GM21381 (cell line): ENCODE measurements around the gene PHLDB2.

ENCODE experiments used
- ATAC-seq: cut with Tn5 transposase; IDR thresholded peaks from one replicate; pipeline ENCODE4 v1.9.1; 2021; ENCODE audit warnings: mild to moderate bottlenecking, moderate library complexity; ENCODE audit not compliant: unreplicated experiment

The PHLDB2 gene

DNA sequence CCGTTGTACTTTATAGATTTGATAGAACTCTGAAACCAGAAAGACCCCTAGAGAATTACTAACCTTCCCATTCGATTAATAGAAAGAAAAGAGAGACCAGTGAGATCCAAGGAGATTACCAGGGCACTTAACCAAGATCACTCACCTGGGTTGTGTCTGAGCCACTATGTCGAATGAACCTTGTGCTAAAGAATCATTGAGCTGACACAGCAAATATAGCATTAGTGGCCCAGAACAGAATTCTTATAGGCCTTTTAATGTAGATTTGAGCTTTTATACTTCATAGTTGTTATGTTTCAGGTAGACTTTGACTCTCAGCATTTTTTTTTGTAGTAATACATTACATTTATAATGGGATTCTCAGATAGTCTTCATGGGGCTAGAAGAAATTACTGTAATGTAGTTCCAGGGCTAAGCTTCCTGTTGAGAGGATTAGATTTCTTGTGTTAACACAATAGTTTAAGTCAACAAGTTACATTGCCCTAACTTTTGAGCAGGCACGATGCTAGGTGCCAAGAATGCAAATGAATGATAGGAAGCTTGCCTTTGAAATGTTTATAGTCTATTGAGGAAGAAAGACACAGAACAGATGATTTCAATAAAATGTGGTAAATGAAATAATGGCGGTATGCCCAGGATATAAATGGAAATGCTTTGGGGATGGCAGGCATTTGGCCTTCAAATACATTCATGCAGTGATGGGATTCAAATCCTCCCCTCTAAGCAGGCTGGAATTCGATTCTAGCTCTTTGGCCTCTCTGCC lies 95.3 kb downstream of the PHLDB2 start:
- ATAC-seq, result no peak

DNA sequence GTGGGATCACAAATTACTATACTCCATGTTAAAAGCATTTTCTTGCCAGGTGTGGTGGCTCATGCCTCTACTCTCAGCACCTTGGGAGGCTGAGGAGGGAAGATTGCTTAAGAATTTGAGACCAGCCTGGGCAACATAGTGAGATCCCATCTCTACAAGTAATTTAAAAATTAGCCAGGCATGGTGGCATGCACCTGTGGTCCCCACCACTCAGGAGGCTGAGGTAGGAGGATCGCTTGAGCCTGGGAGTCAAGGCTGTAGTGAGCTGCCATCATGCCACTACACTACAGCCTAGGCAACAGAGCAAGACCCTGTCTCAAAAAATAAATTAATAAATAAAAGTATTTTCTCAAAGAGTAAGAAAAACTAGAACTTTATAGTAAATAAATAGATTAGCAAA lies 96.8 kb downstream of the PHLDB2 start:
- ATAC-seq, result no peak

DNA sequence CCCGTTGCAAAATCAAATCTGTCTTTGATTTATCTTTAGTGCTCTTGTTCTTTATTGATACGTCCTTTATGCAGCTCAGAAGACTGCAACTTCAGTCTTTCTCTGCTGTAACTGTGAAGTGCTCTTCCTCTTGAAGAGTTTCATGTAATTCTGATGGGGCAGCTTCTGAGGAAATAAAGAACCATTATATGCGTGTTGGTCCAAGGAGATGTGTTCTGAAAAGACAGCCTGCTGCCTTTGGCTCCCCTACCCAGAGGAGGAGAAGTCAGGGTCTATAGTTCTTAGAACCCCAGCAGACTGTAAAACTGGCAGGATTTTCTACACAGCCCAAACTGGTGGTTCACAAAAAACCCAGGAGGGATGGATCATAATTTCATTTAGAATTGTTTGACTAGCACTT lies 97.4 kb downstream of the PHLDB2 start:
- ATAC-seq, result no peak

DNA sequence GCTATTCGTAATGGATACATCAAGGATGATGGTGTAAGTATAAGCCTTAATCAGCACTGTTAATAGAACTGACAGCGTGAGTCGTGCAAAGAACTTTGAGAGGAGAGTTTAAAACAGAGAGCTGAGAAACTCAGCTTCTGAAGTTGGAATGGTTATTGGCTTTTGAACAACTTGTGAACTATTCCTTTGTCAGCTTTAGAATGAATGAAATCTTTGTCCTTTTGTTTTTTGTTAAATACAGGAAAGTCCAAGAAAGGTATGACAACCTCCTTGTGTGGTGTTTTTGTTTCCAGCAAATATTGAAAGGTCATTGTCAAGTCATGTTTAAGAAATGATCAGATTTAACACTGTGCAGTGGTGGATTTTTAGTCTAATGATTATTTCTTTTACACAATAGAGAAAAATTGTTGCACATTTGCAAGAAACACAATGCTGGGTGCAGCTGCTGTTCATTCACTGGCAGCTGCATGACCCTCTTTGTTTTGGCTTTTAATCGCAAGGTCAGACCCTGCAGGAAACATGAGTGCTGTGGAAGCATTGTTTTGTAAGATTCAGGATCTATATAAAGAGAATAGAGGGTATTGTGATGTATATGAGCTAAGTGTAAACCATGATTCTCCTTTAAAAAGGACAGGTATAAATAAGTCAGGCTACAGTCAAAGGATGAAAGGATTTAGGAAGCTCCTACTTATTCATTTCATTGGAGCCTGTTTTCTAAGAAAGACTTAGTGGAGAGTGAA lies 98.1 kb downstream of the PHLDB2 start:
- ATAC-seq, result no peak

DNA sequence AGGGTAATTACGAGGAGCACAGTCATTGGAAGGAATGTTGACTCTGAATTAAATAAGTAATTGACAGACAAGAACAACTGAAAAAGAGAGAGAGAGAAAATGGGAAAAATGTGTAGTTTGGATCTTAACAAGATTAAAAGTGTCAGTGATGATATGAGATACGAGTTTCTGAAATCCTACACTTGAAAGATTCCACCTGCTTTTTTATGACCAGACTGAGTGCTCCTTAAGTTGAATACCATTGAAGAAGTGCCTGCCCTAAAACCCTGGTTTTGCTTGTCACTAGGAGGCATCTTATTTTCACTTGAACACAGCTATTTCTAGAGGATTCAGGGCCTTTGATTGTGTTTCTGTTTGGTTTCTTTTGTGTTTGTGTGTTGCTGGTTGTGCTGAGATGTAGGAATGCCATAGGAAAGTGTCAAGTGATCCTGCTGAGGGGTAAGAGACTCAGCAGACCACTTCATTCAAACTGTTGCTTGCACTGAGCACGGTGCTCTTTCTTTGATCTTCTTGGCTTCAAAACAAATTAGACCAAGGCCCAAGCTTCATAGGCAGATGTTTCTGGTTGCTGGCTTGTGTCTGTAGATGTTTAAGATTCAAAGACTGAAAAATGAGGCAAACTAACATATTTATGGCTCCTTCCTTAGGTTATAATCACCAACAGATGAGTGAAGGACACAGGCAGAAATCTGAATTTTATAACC lies 102.5 kb downstream of the PHLDB2 start:
- no peak for ATAC-seq

DNA sequence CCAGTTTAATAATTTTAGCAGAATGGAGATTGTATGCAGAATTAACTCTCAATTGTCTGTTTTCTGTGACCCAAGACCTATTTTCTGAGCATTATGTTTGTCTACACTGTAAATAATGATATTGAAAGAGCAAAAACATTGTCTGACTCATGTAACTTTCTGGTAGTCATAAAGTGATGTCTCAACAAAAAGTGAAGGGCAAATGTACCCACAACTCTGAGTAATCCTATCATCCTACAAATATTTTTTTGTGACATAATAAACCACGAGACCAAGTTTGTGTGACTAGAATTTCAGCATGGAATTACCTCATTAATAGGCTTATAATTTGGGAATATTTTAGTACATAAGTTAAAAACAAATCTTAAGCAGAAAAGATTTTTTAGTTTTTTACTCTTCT lies 104.4 kb downstream of the PHLDB2 start:
- ATAC-seq, result no peak

DNA sequence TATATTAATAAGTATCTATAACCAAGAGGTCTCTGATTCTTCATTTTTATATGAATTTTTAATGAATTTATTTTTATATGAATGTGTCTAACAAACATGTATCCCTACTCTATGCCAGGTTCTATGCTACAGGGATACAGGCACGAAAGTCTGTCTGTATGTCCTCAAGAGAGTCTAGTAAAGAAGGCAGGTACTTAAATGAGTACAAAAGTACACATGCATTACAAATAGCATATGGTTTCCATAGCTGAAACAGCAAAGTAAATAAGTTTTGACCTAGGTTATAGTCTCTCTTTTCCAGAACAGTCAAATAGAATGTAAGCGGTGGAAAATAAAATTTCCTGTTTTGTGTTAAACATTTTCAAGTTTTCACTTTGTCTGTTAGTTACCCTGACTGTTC lies 106.4 kb downstream of the PHLDB2 start:
- ATAC-seq, result no peak

DNA sequence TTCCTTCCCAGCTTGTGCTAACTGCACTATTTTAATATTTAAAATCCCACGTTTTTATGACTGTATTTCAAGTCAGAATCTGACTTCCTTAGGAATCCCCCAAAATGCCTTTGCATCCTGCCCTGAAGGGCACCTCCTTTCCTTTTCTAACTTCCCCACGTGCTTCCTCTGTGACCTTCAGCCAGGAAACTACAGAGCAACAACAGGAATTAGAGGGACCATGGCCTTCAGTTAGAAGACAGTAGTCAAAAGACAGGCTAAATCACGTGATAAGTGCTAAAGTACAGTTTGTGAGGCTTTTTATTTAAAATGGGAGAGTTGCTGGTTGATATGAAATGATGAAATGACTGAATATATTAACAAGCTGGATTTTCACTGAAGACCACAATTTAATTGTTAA lies 108.0 kb downstream of the PHLDB2 start:
- ATAC-seq, result no peak

DNA sequence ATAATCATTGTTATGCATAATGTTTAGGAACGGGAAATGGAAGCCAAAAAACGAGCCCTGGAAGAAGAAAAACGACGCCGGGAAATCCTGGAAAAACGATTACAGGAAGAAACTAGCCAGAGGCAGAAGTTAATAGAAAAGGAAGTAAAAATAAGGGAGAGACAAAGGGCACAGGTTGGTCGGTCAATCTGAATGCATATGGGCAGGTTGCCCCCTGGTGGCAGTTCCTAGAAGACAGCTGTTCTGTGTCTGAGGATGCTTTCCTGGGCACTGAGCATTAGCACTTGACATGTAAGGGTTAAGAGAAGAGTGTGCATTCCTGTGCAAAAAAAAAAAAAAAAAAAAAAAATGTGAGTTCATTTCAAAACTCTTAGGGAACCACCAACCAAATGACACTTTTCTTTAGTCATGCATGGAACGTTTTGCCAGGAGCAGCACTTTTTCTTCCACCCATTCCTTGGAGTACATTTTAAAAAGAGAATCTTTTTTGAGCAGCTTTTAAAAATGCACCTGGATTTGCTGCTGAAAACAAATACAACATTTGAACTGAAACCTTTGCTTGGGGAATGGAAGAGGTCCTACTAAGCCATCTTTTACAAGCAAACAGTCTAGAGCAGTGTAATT lies 108.7 kb downstream of the PHLDB2 start:
- ATAC-seq, result peak; percentile 82

DNA sequence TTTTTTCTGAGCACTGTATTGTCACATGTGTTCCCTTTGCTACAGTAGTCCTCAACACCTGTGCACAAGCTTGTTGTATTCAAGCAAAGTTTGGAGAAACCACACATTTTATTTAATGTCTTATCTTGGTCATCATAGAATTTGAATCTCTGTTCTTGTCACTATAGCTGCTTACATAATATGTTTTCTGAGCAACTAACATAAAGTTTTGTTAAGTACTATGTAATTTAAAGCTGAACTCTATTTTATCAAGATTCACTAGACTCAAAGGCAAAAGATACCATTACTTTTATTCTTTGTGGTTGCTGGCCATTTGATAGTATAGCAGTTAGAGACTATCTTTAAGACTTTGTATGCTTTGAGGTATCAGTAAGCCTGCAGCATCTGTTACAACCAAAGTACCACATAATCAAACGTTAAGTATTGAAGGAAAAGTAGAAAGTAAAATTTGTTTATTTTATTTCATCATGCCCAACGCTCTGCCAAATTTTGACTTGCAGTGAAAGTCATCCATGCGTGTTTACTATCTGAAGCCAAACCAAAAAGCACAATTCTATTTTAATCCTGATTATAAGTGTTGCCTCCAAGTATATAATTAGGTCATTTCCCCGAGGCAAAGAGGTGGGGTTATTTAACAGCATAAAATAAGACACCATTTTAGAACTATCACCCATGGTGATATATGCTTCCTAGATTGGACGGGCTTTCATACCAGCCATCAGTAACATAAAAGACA lies 109.4 kb downstream of the PHLDB2 start:
- ATAC-seq, result no peak

DNA sequence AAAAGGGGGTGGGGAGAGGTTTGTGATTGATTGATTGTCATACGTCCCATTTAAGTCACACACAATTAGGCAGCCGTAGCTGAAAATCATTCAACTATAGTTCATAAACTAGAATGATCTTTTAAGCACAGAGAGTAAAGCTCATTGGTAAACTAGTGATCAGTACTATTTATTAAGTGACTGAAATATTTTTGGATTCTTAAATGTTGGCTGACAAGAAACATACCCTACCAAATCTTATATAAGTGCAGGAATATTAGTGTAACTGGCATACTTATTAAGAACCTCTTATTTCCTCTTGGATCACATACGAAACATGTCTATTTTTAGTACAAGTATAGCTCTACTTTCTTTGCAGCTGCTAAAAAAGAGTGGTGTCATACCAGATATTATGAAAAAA lies 111.3 kb downstream of the PHLDB2 start:
- no peak for ATAC-seq

DNA sequence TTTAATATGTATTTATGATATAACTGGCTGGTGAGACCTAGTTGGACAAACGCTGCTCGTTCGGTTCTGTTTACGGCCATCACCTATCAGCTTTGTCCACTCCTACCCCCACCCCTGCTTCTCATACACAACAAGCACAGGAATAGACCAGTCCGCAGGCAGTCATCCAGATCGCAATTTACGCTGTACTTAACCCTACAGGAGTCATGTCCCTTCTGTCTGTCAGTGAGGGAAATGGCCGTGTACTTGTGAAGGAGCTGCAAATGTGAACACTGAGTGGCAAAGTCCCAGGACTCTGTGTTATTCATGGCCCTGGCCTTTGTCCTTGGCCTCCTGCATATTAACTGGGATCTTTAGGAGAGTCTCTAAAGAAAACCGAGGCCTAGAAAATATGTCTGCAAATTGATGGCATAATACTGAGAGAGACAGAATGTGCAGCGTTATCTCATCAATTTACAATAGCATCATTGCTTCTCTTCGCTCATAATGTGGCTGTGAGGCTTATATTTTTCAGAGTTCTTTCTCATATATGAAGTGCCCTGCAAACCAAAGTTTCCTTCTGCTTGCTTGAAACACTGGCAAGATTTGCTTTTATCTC lies 112.6 kb downstream of the PHLDB2 start:
- no peak for ATAC-seq

DNA sequence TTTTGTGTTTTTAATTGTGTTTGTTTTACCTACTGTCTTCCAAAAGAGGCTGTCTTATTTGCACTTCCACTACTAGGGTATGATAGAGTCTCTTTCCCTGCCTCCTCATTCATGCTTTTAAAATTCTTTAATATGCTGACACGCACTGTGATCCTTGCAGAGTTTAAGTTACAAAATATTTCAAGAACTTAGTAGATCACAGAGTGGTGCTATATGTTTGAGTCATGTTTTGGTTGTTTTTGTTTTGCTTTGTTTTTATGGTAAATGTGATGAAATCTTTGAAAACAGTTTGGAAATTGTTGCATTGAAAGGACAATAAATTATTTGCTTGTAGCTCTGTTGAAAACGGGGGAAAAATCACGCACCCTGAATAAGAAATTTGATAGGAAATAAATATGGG lies 113.8 kb downstream of the PHLDB2 start:
- no peak for ATAC-seq

DNA sequence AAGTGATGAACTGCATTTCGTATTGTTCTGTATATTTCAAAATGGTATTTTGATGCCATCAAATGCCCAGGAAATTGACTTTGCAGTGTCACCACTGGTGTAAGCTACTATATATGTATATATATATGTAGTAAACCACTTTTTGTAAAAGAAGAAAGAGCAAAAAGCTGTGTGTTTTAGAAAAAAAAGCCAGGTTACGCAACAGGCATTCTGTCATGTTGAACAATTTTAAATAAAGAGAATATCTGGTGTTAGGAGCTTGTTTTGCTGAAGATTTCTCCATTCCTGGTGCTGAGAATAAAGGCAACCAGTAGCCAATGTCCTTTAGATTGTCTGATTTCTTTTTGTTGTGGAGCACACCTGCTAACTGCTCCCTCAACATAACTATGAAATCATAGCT lies 116.1 kb downstream of the PHLDB2 start:
- no peak for ATAC-seq

DNA sequence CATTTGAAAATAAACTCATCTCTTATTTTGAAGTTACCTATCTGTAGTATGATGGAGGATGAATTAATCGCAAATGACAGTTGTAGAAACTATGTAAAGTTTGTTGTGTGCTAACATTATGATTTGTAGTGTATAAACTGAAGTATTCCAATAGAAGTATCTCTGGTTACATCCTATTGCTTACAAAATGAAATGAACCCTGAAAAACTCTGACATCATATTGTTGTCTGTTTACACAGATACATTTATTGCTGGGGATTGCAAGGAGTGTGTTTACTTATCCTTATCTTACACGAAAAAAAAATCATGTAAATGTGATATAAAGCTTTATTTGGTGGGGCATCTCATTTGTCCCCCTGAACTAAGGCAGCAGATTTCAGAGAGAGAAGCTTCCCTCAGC lies 117.2 kb downstream of the PHLDB2 start:
- no peak for ATAC-seq

DNA sequence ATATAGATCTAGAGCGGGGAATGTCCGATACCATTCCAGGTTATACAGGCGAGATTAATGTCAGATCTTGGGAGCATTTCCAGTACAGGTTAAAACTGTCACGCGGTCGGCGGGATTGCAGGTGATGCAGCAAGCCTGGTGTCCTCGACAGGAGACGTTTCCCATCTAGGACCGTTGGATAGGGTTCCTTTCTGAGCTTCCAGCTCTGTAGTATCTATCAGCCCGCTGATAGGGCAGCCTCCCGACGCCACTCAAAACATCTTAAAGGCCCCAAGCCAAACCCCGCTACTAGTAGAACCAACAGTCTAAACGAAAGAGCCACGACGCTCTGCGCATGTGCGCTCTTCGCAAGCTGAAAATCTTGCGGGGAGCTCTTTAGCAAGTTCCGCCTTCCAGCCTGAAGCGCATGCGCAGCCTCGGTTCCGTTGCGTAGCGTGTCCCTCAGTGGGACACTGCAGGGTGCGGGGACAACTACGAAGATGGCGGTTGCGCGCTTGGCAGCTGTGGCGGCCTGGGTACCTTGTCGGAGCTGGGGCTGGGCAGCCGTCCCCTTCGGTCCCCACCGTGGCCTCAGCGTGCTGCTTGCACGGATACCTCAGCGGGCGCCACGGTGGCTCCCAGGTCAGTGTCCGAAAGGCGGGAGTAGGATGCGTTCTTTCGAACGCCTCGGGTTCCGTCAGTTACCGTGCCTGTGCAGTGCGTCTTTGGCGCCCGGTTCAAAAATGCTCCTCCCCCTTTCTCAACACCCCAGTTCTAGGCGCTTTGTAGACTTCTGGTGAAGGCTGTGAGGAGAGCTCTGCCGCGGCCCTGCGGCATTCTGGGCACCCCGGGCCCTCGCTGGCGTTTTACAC lies 119.7 kb downstream of the PHLDB2 start, which contains the start of gene ABHD10:
Gene ABHD10, plus strand, starts transcription at position 444 of the 851 bp plus-strand sequence. Its CDS starts 36 bp downstream, at position 480.
- peak; percentile 93 for ATAC-seq

DNA sequence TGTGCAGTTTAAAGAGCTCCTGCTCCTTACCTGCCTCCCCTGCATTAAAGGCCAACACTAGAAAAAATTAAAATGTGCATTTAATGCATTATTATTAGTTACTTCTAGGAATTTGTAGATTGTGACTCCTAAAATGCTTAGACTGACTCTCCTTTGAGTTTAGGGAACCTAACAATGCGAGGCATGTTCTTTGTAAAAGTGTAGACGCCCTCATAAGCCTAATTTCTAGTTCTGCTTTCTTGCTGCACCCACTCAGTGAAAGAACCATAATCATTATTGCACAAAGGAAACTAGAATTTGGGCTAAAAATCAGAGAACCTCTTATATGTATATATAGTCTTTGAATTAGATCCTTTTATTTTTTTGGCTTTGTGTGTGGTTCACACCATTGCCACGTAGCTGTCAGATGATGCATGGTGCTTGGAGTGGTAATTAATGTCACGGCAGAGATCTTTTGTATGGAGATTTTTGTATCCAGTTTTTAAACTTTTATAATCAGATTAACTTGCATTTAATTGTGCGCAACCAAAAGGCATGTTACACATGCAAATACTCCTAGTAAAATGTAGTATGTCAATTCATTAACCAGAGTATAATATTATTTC lies 120.5 kb downstream of the PHLDB2 start:
- peak; percentile 27 for ATAC-seq

DNA sequence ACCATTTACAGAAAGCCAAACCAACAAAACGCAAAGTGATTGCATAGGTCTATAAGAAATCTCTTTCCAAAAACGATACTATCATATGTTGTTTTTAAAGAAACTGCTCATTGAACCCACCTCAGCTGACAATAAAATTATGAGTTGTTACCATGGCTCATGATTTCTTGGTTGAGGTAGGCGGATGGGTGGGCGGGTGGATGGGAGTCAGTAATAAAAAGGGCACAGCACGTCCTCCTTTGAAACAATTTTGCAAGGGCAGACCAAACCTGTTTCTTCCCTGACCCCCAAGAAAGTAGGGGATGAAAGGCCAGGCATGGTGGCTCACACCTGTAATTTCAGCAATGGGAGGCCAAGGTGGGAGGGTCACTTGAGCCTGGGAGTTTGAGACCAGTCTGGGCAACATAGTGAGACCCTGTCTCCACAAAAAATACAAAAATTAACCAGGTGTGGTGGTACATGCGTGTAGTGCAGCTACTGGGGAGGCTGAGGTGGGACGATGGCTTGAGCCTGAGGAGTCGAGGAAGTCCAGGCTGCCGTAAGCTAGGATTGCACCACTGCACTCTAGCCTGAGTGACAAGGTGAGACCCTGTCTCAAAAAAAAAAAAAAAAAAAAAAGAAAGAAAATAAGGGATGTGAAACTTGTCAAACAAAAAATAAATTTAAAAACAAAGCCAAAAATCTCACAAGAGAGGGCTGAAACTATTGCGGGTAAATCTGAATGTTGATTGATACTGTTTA lies 121.8 kb downstream of the PHLDB2 start:
- ATAC-seq, result no peak
